Sigmoid colon (tissue), 7 donors: ENCODE data around the gene E2F2. TPM values are rescaled to one million over a fixed set of nuclear protein-coding genes. Genes with fewer than 3 reads are reported as not detected.

ENCODE experiments used
- DNase-seq: peaks from one replicate; pipeline ENCODE4 v3.0.0-alpha.2; 2019
- H3K27ac ChIP-seq, 4 donors: fragments of 200-600 bp; sonication (generic); one replicate each; pipeline ENCODE4 v1.5.1; 2016 to 2019; ENCODE audit warnings: mild to moderate bottlenecking in 1 of 4
- H3K27me3 ChIP-seq, 3 donors: fragments of 200-600 bp; sonication (generic); one replicate each; pipeline ENCODE4 v1.5.1; 2019; ENCODE audit warnings: mild to moderate bottlenecking in 1 of 3
- H3K36me3 ChIP-seq, 4 donors: fragments of 200-600 bp; sonication (generic); one replicate each; pipeline ENCODE4 v1.5.1; 2016 to 2019
- H3K4me1 ChIP-seq, 4 donors: fragments of 200-600 bp; sonication (generic); one replicate each; pipeline ENCODE4 v1.5.1; 2017 to 2019
- H3K4me3 ChIP-seq, 4 donors: fragments of 200-600 bp; sonication (generic); one replicate each; pipeline ENCODE4 v1.5.1; 2017 to 2019; ENCODE audit warnings: mild to moderate bottlenecking in 2 of 4, moderate library complexity in 1 of 4
- H3K9me3 ChIP-seq, 4 donors: fragments of 200-600 bp in 3 of 4; sonication (generic) in 3 of 4; one replicate each; pipeline versions ENCODE4 v1.5.1 to v1.6.1; 2013 to 2019
- EP300 ChIP-seq, 4 donors: sonication (generic); formaldehyde crosslinking; IDR thresholded peaks; one replicate each; pipeline ENCODE4 v1.6.1; 2017; ENCODE audit warnings: antibody characterized with exemption in 4 of 4
- POLR2A ChIP-seq, 2 donors: fragments of 450-650 bp; IDR thresholded peaks; one replicate each; pipeline ENCODE4 v1.6.1; 2016; ENCODE audit warnings: antibody characterized with exemption in 2 of 2, mild to moderate bottlenecking in 2 of 2, moderate library complexity in 2 of 2
- POLR2AphosphoS5 ChIP-seq, 4 donors: sonication (generic); formaldehyde crosslinking; IDR thresholded peaks; one replicate each; pipeline ENCODE4 v1.6.1; 2017; ENCODE audit warnings: antibody characterized with exemption in 4 of 4
- WGBS, 2 donors: extraction: QIAGEN DNeasy Blood & Tissue Kit; methylation state at CpG; one replicate each; pipeline ENCODE4 v1.1.7; 2013; 5-methylcytosine and 5-hydroxymethylcytosine counted together
- intact Hi-C: fragments of 100-400 bp; cut with DNase I; formaldehyde crosslinking; loops from one replicate; pipeline ENCODE4 v1.15.1; 2023
- polyA plus RNA-seq, 3 donors: library from polyadenylated mRNA; stranded (reverse); fragments of 200-250 nt; gene quantifications; one replicate each; pipeline ENCODE4 v1.2.3, GENCODE V29; 2013
- total RNA-seq, 4 donors: library from RNA; depleted of rRNA; stranded (reverse); fragments of >200 nt; gene quantifications; one replicate each; pipeline ENCODE4 v1.1.0, GENCODE V29; 2016
- TF ChIP-seq, protein P1 (sequence below), 4 experiments: fragments of 450-650 bp in 3 of 4; fragments of 200-600 bp in 1 of 4; IDR thresholded peaks; one replicate each; pipeline ENCODE4 v1.5.1; 2016 to 2019; ENCODE audit warnings: antibody characterized with exemption in 4 of 4, mild to moderate bottlenecking in 3 of 4, moderate library complexity in 2 of 4
- donor health status: healthy with polysubstance abuse.
- donor health status: Bipolar disorder and iron deficiency.
- donor health status: healthy.

E2F2 gene
- total and polyA plus RNA-seq, 7 donors = 0.14 to 10.6 (median 2.4) TPM; not detected in 2

DNA sequence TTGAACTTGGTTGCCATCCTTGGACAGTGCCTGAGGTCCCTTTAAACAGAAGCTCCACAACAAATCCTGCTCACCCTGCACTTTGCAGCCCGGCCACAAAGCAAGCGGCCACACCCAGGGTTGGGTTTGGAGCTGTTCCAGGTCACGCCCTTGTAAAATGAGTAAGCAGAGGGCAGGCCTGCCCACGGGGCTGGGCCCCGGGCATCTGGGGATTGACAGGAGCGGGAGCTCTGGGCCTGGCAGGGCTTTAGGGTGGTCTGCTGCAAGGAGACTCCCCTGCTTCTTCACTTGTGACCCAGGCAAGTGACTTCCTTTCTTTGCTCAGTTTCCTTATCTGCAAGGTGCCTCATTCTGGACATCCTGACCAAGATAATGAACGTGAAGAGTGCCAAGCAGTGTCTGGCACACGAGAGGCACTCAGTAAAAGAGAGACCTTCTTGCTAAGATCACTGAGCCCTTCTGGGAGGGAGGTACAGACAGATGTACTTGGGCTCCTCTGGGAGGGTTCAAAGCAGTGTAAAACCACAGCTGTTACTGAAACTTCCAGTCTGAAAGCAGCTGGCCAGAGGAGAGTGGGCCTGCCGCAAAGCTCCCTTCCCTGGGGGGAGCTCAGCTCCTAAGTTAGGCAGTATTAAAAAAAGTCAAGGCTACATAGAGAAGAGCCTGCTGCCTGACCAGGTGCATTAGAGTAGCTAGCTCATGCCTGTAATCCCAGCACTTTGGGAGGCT, 2.6 kb downstream of the E2F2 start:
- peak; percentile 80 for DNase-seq
- 5 to 8% methylated on average over 9 of the region's 9 CpGs for WGBS, 2 donors
- intact Hi-C loops = no loop called here
- TF ChIP-seq EP300 (IDR thresholded peaks at IDR 0.05) (no peak), POLR2AphosphoS5 (IDR thresholded peaks at IDR 0.05) (no peak), POLR2A (IDR thresholded peaks at IDR 0.05) (peak in 1 of 2 donors; percentile 29)
- TF ChIP-seq, protein P1, sequence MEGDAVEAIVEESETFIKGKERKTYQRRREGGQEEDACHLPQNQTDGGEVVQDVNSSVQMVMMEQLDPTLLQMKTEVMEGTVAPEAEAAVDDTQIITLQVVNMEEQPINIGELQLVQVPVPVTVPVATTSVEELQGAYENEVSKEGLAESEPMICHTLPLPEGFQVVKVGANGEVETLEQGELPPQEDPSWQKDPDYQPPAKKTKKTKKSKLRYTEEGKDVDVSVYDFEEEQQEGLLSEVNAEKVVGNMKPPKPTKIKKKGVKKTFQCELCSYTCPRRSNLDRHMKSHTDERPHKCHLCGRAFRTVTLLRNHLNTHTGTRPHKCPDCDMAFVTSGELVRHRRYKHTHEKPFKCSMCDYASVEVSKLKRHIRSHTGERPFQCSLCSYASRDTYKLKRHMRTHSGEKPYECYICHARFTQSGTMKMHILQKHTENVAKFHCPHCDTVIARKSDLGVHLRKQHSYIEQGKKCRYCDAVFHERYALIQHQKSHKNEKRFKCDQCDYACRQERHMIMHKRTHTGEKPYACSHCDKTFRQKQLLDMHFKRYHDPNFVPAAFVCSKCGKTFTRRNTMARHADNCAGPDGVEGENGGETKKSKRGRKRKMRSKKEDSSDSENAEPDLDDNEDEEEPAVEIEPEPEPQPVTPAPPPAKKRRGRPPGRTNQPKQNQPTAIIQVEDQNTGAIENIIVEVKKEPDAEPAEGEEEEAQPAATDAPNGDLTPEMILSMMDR (IDR thresholded peaks at IDR 0.05) = no peak
- Histone ChIP-seq H3K36me3 (no peaks in the 10 kb centered on the region), H3K4me3 (no peak overlapping the region), H3K27me3 (peaks cover 7 to 40% (median 17%) of the 10 kb centered on the region in 3 donors), H3K4me1 (peaks cover 0 to 23% (median 19%) of the 10 kb centered on the region in 4 donors), H3K27ac (no peak overlapping the region), H3K9me3 (no peaks in the 10 kb centered on the region)

DNA sequence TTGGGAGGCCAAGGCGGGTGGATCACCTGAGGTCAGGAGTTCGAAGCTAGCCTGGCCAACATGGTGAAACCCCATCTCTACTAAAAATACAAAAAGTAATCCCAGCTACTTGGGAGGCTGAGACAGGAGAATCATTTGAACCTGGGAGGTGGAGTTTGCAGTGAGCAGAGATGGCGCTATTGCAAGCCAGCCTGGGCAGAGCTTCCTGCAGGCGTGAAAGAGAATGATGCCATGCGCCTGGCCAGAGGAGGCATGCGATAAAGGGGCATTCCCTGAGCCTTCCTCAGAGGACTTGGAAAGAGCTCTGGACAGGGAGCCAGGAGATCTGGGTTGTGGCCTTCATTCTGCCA, 3.2 kb downstream of the E2F2 start:
- Histone ChIP-seq H3K36me3 (no peaks in the 10 kb centered on the region), H3K4me1 (peaks cover 0 to 23% (median 19%) of the 10 kb centered on the region in 4 donors), H3K4me3 (no peak overlapping the region), H3K27ac (no peak overlapping the region), H3K9me3 (no peaks in the 10 kb centered on the region), H3K27me3 (peaks cover 7 to 40% (median 17%) of the 10 kb centered on the region in 3 donors)
- no peak for DNase-seq
- 21 to 59% methylated on average over 6 of the region's 6 CpGs for WGBS, 2 donors
- intact Hi-C loops = no loop called here
- TF ChIP-seq POLR2A (IDR thresholded peaks at IDR 0.05) = no peak
- TF ChIP-seq POLR2AphosphoS5 (IDR thresholded peaks at IDR 0.05) = no peak
- TF ChIP-seq, protein P1 (IDR thresholded peaks at IDR 0.05) = no peak
- no peak for TF ChIP-seq EP300 (IDR thresholded peaks at IDR 0.05)

DNA sequence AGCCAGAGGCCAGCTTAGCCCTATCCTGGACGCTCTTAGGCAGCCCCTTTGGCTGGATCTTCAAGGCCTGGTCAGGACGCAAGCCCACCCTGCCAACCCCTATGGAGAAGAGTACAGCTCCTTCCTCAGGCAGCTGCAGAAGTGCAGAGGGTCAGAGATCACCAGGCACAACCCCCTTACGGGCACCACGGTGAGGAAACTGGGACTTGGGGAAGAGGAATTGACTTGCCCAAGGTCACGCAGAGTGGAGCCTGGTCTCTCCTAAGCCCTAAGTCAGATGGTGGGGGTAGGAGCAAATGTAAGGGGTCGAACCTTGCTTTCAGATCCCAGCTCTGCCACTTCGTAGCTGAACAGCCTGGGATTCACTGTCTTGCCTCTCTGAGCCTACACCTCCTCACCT, 3.7 kb downstream of the E2F2 start:
- Histone ChIP-seq H3K4me1 (peaks cover 0 to 23% (median 19%) of the 10 kb centered on the region in 4 donors), H3K4me3 (no peak overlapping the region), H3K36me3 (no peaks in the 10 kb centered on the region), H3K27me3 (peaks cover 7 to 40% (median 17%) of the 10 kb centered on the region in 3 donors), H3K9me3 (no peaks in the 10 kb centered on the region), H3K27ac (no peak overlapping the region)
- intact Hi-C loops = no loop called here
- 68 to 78% methylated on average over 7 of the region's 7 CpGs for WGBS, 2 donors
- DNase-seq = no peak
- TF ChIP-seq POLR2AphosphoS5 (IDR thresholded peaks at IDR 0.05) (no peak), POLR2A (IDR thresholded peaks at IDR 0.05) (no peak), EP300 (IDR thresholded peaks at IDR 0.05) (no peak)
- TF ChIP-seq, protein P1 (IDR thresholded peaks at IDR 0.05) = no peak

DNA sequence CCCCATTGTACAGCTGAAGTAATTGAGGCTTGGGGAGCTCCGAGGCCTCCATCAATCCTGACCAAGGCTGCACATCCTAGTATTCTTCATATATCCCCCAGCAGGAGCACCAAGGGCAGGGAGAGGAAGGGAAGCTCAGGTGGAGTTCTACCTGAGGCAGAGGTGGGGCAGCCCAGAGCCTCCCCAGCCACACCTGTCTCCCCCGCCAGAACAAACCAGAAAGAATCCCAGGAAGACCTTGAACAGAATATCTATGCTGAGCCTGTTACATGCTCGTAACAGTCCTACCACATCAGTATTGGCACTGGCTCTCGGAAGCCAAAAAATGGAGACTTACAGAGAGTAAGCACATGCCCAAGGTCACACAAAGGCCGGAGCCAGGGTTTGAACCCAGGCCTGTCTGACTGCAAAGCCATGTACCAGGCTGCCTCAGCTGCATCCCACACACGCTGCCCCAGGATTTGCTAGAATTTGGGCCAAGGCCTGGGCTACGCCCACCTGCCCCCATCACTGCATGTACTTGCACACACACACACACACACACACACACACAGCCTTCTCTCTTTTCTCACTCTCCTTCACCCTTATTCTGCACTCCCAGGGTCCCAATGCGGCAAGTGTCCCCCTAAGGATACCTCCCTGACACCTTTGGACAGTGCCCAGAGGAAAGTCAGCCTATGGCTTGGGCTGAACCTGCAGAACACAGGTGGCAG, 4.5 kb downstream of the E2F2 start:
- WGBS, 2 donors = 55 to 79% methylated on average over 8 of the region's 8 CpGs
- intact Hi-C loops = no loop called here
- Histone ChIP-seq H3K4me1 (peaks cover 0 to 18% (median 14%) of the 10 kb centered on the region in 4 donors), H3K27ac (peak overlapping the region in 1 of 4 donors; percentile 17), H3K9me3 (no peaks in the 10 kb centered on the region), H3K27me3 (peaks cover 7 to 40% (median 17%) of the 10 kb centered on the region in 3 donors), H3K4me3 (no peak overlapping the region), H3K36me3 (no peaks in the 10 kb centered on the region)
- TF ChIP-seq POLR2A (IDR thresholded peaks at IDR 0.05) = no peak
- TF ChIP-seq, protein P1 (IDR thresholded peaks at IDR 0.05) = no peak
- no peak for DNase-seq
